GM18517 (cell line): ENCODE data around the gene GK2.

Experiments used
- ATAC-seq: cut with Tn5 transposase; IDR thresholded peaks from one replicate; pipeline ENCODE4 v1.9.1; 2021; ENCODE audit warnings: mild to moderate bottlenecking, moderate library complexity; ENCODE audit not compliant: unreplicated experiment

GK2 gene

GRCh38 chr4:79390890-79391289 is 17.1 kb downstream of the GK2 start:
- ATAC-seq: no peak

DNA sequence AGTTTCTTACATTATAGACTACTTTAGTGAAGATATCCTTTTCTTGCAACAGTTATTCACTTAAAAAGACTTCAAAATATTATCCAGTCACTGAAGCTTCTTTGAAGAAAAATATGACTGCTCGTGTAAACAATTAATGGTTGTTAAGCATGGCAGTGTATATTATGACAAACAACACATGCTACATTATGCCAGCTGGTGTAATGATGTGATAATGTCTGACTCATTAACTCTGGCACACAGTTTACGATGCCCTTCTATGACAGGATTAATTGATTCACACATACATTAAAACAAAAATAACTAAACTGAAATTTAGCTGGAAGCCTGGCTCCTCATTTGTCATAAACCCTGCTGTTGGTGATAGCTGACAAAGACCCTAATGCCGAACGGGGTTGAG is 22.4 kb downstream of the GK2 start:
- no peak for ATAC-seq

DNA sequence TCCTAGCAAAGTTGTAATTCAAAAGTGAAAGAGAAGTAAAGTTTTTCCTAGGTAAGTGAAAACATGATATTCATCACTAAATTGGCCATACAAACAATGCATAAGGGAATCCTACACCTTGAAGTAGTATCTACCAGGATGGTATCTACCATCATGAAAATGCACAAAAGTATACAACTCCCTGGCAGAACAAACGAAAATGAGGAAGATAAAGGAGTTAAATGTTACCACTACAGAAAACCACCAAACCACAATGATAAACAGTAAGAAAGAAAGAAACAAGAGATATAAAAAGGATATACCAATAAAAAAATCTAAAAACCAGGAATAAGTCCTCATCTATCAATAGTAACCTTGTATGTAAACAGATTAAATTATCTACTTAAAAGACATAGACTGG is 26.9 kb downstream of the GK2 start:
- no peak for ATAC-seq

GRCh38 chr4:79370026-79370425 is 38.0 kb downstream of the GK2 start:
- ATAC-seq: no peak

- no peak for ATAC-seq
Measured at GRCh38 chr4:79367096-79367495, 40.9 kb downstream of the GK2 start.

- no peak for ATAC-seq
Measured at GRCh38 chr4:79366422-79366821, 41.6 kb downstream of the GK2 start.

- ATAC-seq: no peak
Measured at GRCh38 chr4:79364061-79364460, 44.0 kb downstream of the GK2 start.

DNA sequence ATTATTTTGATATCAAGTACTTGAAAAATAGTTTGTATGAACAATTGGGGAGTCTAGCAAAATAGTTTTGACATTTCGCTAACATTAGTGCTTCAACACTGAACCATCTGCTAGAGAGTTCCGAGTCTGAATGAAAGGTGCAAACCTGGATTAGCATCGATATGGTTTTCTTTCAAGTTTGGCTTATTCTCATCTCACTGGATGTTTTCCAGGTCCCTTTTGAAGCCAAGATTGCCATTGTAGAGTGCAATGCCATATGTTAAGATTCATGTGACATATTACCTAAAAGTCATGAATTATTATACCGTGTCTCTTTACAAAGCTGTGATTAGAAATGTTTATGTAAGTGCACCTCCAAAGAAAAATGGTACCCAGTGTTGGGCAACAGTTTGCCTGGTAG is 45.4 kb downstream of the GK2 start:
- no peak for ATAC-seq

- no peak for ATAC-seq
Measured at GRCh38 chr4:79360006-79360405, 48.0 kb downstream of the GK2 start.

GRCh38 chr4:79358438-79358837 is 49.6 kb downstream of the GK2 start:
- ATAC-seq: no peak

DNA sequence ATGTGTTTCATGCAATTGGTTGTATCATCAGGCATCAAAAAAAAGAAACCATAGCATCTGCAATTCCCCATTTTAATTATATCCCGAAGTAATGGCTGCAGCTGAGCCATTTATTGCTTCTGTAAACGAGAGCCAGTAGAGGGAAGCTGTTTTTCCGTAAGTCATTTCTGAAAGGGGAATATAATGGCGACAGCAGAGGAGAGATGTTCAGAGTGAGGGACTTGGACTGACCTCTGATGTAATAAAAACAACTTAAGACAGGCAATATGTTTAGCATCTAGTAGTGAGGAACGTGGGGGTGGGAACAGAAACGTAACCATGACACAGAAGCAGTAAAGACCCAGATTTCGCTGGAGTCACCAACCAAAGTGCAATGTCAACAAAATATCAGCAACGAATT is 50.7 kb downstream of the GK2 start:
- ATAC-seq: no peak
